Fibroblast of lung (primary cell): ENCODE results near the gene NR6A1.

Experiments used
- CTCF ChIP-seq, 2 donors: IDR thresholded peaks in 1 of 2; conservative IDR thresholded peaks in 1 of 2; 1 replicate in 1 of 2; 2 replicates in 1 of 2; pipeline ENCODE4 v1.5.1; 2011 to 2012; ENCODE audit warnings: low read length in 2 of 2, control low read depth in 1 of 2, inconsistent platforms in 1 of 2, low read depth in 1 of 2, mild to moderate bottlenecking in 1 of 2
- EZH2 ChIP-seq: IDR thresholded peaks from 2 replicates; pipeline ENCODE4 v1.5.1; 2012; ENCODE audit warnings: low read length, control low read depth, mild to moderate bottlenecking; ENCODE audit errors: missing control alignments

GRCh38 chr9:124721109-124721906 is 49.8 kb downstream of the NR6A1 start:
- TF ChIP-seq CTCF (conservative IDR thresholded peaks at IDR 0.05 in 1 of 2, IDR thresholded peaks at IDR 0.05 in 1 of 2; ENCODE audit: low read depth in 1 of 2, low read length in 2 of 2) (no peak), EZH2 (no peak)
